NT2/D1 (cell line): ENCODE measurements around the gene C1GALT1.

Source experiments
- SUZ12 ChIP-seq: IDR thresholded peaks from 2 replicates; pipeline ENCODE4 v1.6.1; 2011; ENCODE audit not compliant: insufficient read length, insufficient read depth; ENCODE audit errors: extremely low read depth
- YY1 ChIP-seq: IDR thresholded peaks from 2 replicates; pipeline ENCODE4 v1.6.1; 2011; ENCODE audit not compliant: insufficient read length, insufficient read depth
- ZNF274 ChIP-seq: IDR thresholded peaks from 2 replicates; pipeline ENCODE4 v1.6.1; 2011; ENCODE audit warnings: mild to moderate bottlenecking, low read depth, low read length

GRCh38 chr7:7216279-7216678 lies 33.9 kb downstream of the C1GALT1 start:
- TF ChIP-seq YY1 (no peak), ZNF274 (no peak), SUZ12 (no peak)
